Lower leg skin (tissue), 3 donors: ENCODE data around the gene CLPSL1.

Experiments used
- POLR2A ChIP-seq, 2 donors: fragments of 450-650 bp; IDR thresholded peaks; one replicate each; pipeline ENCODE4 v1.6.1; 2016 to 2017; ENCODE audit warnings: antibody characterized with exemption in 2 of 2, mild to moderate bottlenecking in 1 of 2, moderate library complexity in 1 of 2
- TF ChIP-seq, protein P1 (sequence below), 3 donors: fragments of 450-650 bp; IDR thresholded peaks; one replicate each; pipeline ENCODE4 v1.5.1; 2016; ENCODE audit warnings: antibody characterized with exemption in 3 of 3, mild to moderate bottlenecking in 3 of 3, moderate library complexity in 2 of 3

DNA sequence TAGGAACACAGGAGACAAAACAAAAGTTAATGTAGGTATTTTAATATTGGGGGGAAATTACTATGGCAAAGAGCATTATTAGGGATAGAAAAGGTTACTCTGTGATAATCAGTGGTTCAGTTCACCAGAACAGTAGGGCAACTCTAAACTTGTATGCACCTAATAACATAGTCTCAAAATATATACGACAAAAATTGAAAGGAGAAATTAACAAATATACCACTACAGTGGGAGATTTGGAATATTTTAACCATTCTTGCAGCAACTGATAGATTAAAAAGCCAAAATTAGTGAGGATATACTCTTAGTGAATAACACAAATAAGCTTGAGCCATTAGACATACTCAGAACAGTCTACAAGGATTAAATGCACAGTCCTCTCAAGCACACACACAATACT, 32.9 kb upstream of the CLPSL1 start:
- TF ChIP-seq, protein P1, sequence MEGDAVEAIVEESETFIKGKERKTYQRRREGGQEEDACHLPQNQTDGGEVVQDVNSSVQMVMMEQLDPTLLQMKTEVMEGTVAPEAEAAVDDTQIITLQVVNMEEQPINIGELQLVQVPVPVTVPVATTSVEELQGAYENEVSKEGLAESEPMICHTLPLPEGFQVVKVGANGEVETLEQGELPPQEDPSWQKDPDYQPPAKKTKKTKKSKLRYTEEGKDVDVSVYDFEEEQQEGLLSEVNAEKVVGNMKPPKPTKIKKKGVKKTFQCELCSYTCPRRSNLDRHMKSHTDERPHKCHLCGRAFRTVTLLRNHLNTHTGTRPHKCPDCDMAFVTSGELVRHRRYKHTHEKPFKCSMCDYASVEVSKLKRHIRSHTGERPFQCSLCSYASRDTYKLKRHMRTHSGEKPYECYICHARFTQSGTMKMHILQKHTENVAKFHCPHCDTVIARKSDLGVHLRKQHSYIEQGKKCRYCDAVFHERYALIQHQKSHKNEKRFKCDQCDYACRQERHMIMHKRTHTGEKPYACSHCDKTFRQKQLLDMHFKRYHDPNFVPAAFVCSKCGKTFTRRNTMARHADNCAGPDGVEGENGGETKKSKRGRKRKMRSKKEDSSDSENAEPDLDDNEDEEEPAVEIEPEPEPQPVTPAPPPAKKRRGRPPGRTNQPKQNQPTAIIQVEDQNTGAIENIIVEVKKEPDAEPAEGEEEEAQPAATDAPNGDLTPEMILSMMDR (IDR thresholded peaks at IDR 0.05): no peak
- TF ChIP-seq POLR2A (IDR thresholded peaks at IDR 0.05): no peak
